Natural killer cell (primary cell): ENCODE data around the gene MRPS9. TPM values are rescaled to one million over a fixed set of nuclear protein-coding genes. Genes with fewer than 3 reads are reported as not detected.

ENCODE experiments used
- ATAC-seq, 3 donors: fragments of 150-1000 bp in 2 of 3; fragments of 200-7000 bp in 1 of 3; cut with Tn5 transposase; 1 replicate in 1 of 3; 2 replicates in 2 of 3; pipeline ENCODE4 v1.10.0; 2021; ENCODE audit warnings: mild to moderate bottlenecking in 2 of 3, moderate library complexity in 2 of 3
- DNase-seq, 2 donors: peaks; one replicate each; pipeline versions ENCODE4 v3.0.0 to v3.0.0-alpha.2; 2013 to 2021; ENCODE audit warnings: mixed read lengths in 1 of 2
- H3K27ac ChIP-seq: one replicate; pipeline ENCODE4 v1.5.1; 2013; ENCODE audit warnings: mild to moderate bottlenecking, low read length
- H3K27me3 ChIP-seq: one replicate; pipeline ENCODE4 v1.6.1; 2013; ENCODE audit warnings: low read length; ENCODE audit not compliant: control insufficient read depth, insufficient read depth
- H3K36me3 ChIP-seq: one replicate; pipeline ENCODE4 v1.6.1; 2013; ENCODE audit warnings: low read length; ENCODE audit not compliant: control insufficient read depth, insufficient read depth
- H3K4me1 ChIP-seq: one replicate; pipeline ENCODE4 v1.6.1; 2013; ENCODE audit warnings: low read length; ENCODE audit not compliant: control insufficient read depth, insufficient read depth
- H3K4me3 ChIP-seq: one replicate; pipeline ENCODE4 v1.5.1; 2013; ENCODE audit warnings: low read length
- H3K9me3 ChIP-seq: one replicate; pipeline ENCODE4 v1.6.1; 2013; ENCODE audit warnings: low read length; ENCODE audit not compliant: control insufficient read depth, insufficient read depth
- H3K27ac Mint-ChIP-seq, 2 donors: one replicate each; pipeline ENCODE4 v1.8.0; 2022; ENCODE audit warnings: mild to moderate bottlenecking in 2 of 2, mixed read lengths in 2 of 2, moderate library complexity in 1 of 2
- H3K27me3 Mint-ChIP-seq, 2 donors: one replicate each; pipeline ENCODE4 v1.8.0; 2022; ENCODE audit warnings: low read depth in 2 of 2, mixed read lengths in 2 of 2
- H3K36me3 Mint-ChIP-seq: one replicate; pipeline ENCODE4 v1.8.0; 2022; ENCODE audit warnings: mixed read lengths
- H3K4me1 Mint-ChIP-seq, 2 donors: one replicate each; pipeline ENCODE4 v1.8.0; 2022; ENCODE audit warnings: mixed read lengths in 2 of 2
- H3K4me3 Mint-ChIP-seq: one replicate; pipeline ENCODE4 v1.8.0; 2022; ENCODE audit warnings: mild to moderate bottlenecking, moderate library complexity, mixed read lengths
- H3K9me3 Mint-ChIP-seq, 2 donors: one replicate each; pipeline ENCODE4 v1.8.0; 2022; ENCODE audit warnings: mixed read lengths in 2 of 2
- CTCF ChIP-seq: fragments of 200-600 bp; IDR thresholded peaks from one replicate; pipeline ENCODE4 v1.8.0; 2022; ENCODE audit warnings: antibody characterized with exemption
- WGBS: methylation state at CpG from one replicate; pipeline ENCODE4 v1.1.7; 2013; ENCODE audit warnings: missing lambda C conversion rate; ENCODE audit not compliant: insufficient coverage; 5-methylcytosine and 5-hydroxymethylcytosine counted together
- intact Hi-C: fragments of 100-400 bp; cut with micrococcal nuclease; formaldehyde crosslinking; loops from one replicate; pipeline ENCODE4 v1.14.2; 2022
- total RNA-seq, 4 donors: library from RNA; stranded (reverse); fragments of 120-200 nt in 1 of 4; gene quantifications; one replicate each; pipeline versions ENCODE4 v1.2.3 to v1.2.4, GENCODE V29; 2013 to 2022

The MRPS9 gene
- total RNA-seq, 3 donors from 2014 or later (not counting 1 experiment from before 2014, with no cell fraction given) = 17.5 to 25.0 (median 19.2) TPM

- Histone ChIP-seq H3K27me3 (no peaks in the 10 kb centered on the region), H3K36me3 (no peaks in the 10 kb centered on the region), H3K9me3 (no peaks in the 10 kb centered on the region), H3K4me1 (peaks cover 4% of the 10 kb centered on the region), H3K27ac (no peak overlapping the region), H3K4me3 (no peak overlapping the region)
- WGBS = 88% methylated on average over 1 of the region's 1 CpG
- Mint-ChIP-seq H3K4me1 (peaks cover 6% of the 10 kb centered on the region in 2 donors), H3K36me3 (no peaks in the 10 kb centered on the region), H3K27ac (no peak overlapping the region), H3K9me3 (no peaks in the 10 kb centered on the region), H3K27me3 (peaks cover 0 to 9% of the 10 kb centered on the region in 2 donors), H3K4me3 (no peak overlapping the region)
- DNase-seq (no peak), ATAC-seq (no peak)
- no peak for TF ChIP-seq CTCF
- intact Hi-C loops = no loop called here
Observed at GRCh38 chr2:105032476-105032875, 5.4 kb upstream of the MRPS9 start.

- no peaks in the 10 kb centered on the region for H3K27me3 ChIP-seq
- 92% methylated on average over 1 of the region's 1 CpG for WGBS
- no peaks in the 10 kb centered on the region for H3K9me3 Mint-ChIP-seq
- no peak for TF ChIP-seq CTCF
- H3K27me3 Mint-ChIP-seq = peaks cover 0 to 9% of the 10 kb centered on the region in 2 donors
- intact Hi-C loops = no loop called here
- no peak overlapping the region for H3K27ac ChIP-seq
- no peaks in the 10 kb centered on the region for H3K9me3 ChIP-seq
- H3K4me1 ChIP-seq = peaks cover 15% of the 10 kb centered on the region
- no peaks in the 10 kb centered on the region for H3K36me3 ChIP-seq
- H3K4me1 Mint-ChIP-seq = peaks cover 22 to 23% of the 10 kb centered on the region in 2 donors
- no peak overlapping the region for H3K4me3 Mint-ChIP-seq
- DNase-seq = no peak
- no peaks in the 10 kb centered on the region for H3K36me3 Mint-ChIP-seq
- no peak for ATAC-seq
- no peak overlapping the region for H3K27ac Mint-ChIP-seq
- H3K4me3 ChIP-seq = no peak overlapping the region
Observed at GRCh38 chr2:105034170-105034569, 3.7 kb upstream of the MRPS9 start.

DNA sequence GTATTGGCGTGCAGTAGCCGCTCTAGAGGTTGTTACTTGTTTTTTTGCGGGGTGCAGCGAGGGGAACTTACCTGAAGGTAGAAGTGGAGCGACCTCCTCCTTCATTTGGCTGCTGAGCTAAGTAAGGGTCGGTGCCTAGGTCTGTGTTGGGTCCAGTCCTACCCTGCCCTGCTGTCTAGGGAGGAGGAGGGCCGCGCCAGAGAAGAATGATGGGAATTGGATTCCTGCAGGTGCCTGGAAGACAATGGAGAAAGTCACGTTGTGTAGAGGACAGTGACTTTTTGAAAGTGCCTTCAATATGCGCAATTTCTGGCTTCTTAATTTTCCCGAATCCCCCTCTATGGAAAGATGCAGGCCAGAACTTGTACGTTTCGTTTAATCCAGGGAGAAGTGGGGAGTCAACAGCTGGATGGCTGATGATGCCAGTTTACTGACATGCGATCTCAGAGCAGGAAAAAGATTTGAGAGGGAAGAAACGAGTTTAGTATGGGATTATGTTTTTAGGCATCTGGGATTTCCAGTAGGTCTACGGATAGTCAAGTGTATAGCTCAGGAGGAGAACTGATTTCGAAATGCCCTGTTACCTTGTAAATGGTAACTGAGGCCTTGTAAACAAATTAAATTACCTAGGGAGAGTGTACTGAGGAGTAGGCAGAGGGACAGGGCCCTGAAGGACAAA lies 653 bp downstream of the MRPS9 start:
- no peaks in the 10 kb centered on the region for H3K27me3 Mint-ChIP-seq
- no peaks in the 10 kb centered on the region for H3K9me3 ChIP-seq
- peak in 1 of 2 donors; percentile 8 for DNase-seq
- intact Hi-C loops = loop anchor here (1.0 kb wide), 1 partner anchor 34 kb away; no protein-coding TSS in a partner anchor
- no peak for TF ChIP-seq CTCF
- no peaks in the 10 kb centered on the region for H3K9me3 Mint-ChIP-seq
- peak overlapping the region; percentile 90 for H3K4me3 ChIP-seq
- H3K4me1 Mint-ChIP-seq = peaks cover 38 to 43% of the 10 kb centered on the region in 2 donors
- no peaks in the 10 kb centered on the region for H3K27me3 ChIP-seq
- 15% methylated on average over 17 of the region's 17 CpGs for WGBS
- no peak for ATAC-seq
- peak overlapping the region; percentile 99 for H3K4me3 Mint-ChIP-seq
- peak overlapping the region; percentile 92 to 97 for H3K27ac Mint-ChIP-seq
- H3K27ac ChIP-seq = peak overlapping the region; percentile 94
- no peaks in the 10 kb centered on the region for H3K36me3 ChIP-seq
- no peaks in the 10 kb centered on the region for H3K36me3 Mint-ChIP-seq
- H3K4me1 ChIP-seq = peaks cover 15% of the 10 kb centered on the region

DNA sequence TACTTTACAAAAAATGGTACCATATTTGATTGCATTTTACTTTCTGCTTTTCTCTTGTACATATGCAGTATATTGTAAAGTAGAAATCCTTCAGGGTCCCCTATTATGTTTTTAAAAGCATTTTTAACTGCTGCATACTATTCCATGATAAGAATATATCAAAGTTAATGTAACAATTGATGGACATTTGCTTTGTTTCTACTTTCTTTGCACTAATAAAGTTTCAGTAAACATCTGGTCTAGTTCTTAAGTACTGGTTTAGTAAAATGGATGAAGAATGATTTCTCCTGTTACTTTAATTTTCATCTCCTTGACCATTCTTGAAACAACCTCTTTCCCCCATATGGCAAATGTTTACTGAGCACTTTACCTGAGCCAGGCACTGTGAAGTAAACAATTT lies 1.7 kb downstream of the MRPS9 start:
- Mint-ChIP-seq H3K4me3 (peak overlapping the region; percentile 99), H3K4me1 (peaks cover 38 to 44% of the 10 kb centered on the region in 2 donors)

More for the DNA sequence above, 1.7 kb downstream of the MRPS9 start:
- Mint-ChIP-seq H3K27ac (peak overlapping the region in 1 of 2 donors; percentile 19), H3K9me3 (no peaks in the 10 kb centered on the region), H3K27me3 (no peaks in the 10 kb centered on the region), H3K36me3 (no peaks in the 10 kb centered on the region)
- no peak overlapping the region for H3K4me3 ChIP-seq
- no peaks in the 10 kb centered on the region for H3K9me3 ChIP-seq
- DNase-seq (no peak), ATAC-seq (no peak)
- no peak overlapping the region for H3K27ac ChIP-seq
- intact Hi-C loops = no loop called here
- no peaks in the 10 kb centered on the region for H3K36me3 ChIP-seq
- peaks cover 15% of the 10 kb centered on the region for H3K4me1 ChIP-seq
- H3K27me3 ChIP-seq = no peaks in the 10 kb centered on the region
- TF ChIP-seq CTCF = no peak
